ENCODE results near the gene RDX.
"Not testable (repeated sequence)": the region's sequence is repeated elsewhere in the genome, so short reads cannot be mapped to it uniquely, and the experiment has no call there.

Gene RDX

DNA sequence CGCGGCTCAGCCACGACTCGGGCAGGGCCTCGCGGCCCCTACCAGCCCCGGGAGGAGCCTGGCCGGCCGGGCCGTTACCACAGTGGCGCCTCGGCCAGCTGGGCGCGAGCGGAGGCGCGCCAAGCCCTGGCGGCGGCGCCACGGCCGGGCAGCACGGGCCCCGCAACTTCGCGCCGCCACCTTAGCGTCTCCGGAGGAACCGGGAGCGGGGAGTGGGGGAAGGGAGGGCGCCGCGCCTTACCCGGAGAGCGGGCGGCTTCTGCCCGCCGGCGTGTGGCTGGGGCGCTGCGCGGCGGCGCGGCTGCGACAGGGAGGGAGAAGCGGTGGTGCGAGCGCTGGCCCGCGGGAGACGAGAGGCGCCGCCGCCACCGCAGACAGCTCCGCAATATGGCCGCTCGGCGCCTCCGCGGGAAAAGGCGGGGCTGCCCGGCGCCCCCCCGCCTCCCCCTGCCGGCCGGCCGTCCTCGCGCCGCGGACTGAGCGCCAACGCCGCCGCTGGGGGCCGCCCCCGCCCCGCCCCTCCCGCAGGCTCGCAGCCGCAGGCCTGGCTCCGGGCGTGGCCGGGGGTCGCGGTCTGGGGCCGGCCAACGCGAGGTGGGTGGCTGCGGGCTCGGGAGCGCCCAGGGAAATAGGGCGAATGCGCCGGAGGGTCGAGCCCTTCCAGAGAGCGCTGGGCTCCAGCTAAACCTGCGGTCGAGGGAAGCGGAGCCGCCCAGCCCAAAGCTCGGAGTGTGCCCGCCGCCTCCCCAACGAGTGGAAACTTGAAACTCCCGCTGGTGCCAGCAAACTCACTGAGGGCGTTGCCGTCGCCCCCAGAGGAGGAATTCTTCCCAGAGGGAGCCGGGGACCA lies at the start of gene RDX:
Gene RDX, minus strand, starts transcription at position 389 of the 850 bp plus-strand sequence. CDS start 16,922 bp downstream, outside the sequence.
- peak; percentile 82 to 96 (median 92) for DNase-seq

GRCh38 chr11:110345743-110346142 lies 49.3 kb upstream of the RDX start:
- peak in 2 of 3 donors; percentile 45 to 53 for DNase-seq

GRCh38 chr11:110340436-110340835 lies 44.0 kb upstream of the RDX start:
- peak; percentile 15 to 36 (median 30) for DNase-seq

GRCh38 chr11:110339456-110340250 lies 43.2 kb upstream of the RDX start:
- peak in 2 of 3 donors; percentile 20 to 40 for DNase-seq

DNA sequence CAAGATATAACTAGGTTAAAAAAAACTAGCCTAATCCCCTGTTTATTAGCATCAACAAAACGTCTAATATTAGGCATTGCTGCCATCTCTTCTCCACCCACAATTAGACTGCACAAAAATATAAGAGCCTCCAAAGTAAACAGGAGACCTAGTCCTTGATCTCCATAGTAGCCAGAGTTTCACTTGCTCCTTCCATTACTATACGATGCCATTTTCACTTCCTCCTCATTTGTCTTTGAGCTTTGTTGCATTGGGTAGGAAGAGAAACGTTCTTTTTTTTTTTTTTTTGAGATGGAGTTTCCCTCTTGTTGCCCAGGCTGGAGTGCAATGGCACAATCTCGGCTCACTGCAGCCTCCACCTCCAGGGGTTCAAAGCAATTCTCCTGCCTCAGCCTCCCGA lies 42.3 kb upstream of the RDX start:
- DNase-seq: peak; percentile 52 to 81 (median 74)

GRCh38 chr11:110337570-110338193 lies 41.3 kb upstream of the RDX start:
- DNase-seq: peak; percentile 30 to 64 (median 54)

DNA sequence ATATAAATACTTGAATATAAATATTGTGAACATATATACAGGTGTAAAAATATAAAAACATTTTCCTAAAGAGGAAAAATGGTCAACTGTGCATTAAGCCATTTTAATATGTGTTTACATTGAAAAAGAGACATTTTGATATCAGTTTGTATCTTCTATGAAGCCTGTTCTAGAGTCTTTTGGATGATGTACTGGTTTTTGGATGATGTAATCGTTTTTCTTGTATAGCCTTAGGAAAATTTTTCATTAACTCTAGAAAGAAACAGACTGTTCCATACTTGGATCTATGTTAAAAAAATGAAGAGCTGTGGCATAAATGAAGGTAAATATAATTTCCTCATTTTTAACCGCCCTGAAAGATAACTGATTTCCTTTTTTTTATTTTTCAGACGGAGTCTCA lies 39.6 kb upstream of the RDX start:
- DNase-seq: no peak

- no peak for DNase-seq
Measured at GRCh38 chr11:110335358-110335757, 38.9 kb upstream of the RDX start.

GRCh38 chr11:110331626-110332025 lies 35.2 kb upstream of the RDX start:
- no peak for DNase-seq

- no peak for DNase-seq
Measured at GRCh38 chr11:110329445-110329844, 33.0 kb upstream of the RDX start.

GRCh38 chr11:110327508-110327907 lies 31.1 kb upstream of the RDX start:
- DNase-seq: no peak

GRCh38 chr11:110323786-110324185 lies 27.4 kb upstream of the RDX start:
- no peak for DNase-seq

DNA sequence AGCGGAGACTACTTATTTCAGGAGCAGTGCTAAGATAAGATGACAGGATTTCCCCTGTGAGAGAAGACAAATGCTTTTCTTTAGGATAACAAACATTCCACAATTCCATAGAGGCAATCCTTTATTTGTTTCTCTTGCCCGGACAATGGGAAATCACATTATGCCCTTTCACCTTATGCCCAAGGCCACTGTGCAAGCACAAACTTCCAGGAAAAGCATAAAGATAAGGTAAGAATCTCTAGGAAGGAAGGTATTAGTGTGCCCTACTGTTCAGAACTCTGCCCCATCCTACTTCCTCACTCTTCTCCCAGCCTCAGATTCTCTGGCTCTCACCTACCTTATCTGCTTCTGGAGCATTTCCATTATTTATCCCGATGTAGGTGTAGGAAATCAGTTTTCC lies 23.1 kb upstream of the RDX start:
- no peak for DNase-seq

- DNase-seq: peak; percentile 64 to 67 (median 66)
Measured at GRCh38 chr11:110318638-110319404, 22.4 kb upstream of the RDX start.

GRCh38 chr11:110317516-110317932 lies 21.1 kb upstream of the RDX start:
- peak; percentile 55 to 91 (median 88) for DNase-seq

DNA sequence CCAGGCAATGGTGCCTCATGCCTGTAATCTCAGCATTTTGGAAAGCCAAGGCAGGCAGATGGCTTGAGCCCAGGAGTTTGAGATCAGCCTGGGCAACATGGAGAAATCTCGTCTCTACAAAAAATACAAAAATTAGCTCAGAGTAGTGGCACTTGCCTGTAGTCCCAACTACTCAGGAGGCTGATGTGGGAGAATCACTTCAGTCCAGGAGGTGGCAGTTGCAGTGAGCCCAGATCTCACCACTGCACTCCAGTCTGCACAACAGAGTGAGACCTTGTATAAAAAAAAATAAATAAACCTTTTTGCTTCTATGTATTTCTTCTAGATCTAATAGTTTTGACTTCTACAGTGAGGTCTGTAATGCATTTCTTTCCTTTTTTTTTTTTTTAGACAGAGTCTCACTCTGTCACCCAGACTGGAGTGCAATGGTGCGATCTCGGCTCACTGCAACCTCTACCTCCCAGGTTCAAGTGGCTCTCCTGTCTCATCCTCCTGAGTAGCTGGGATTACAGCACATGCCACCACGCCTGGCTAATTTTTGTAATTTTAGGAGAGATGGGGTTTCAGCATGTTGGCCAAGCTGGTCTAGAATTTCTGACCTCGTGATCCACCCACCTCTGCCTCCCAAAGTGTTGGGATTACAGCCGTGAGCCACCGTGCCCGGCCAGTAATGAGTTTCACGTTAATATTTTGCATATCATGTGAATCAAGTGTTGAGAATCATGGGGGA lies 18.1 kb upstream of the RDX start:
- no peak for DNase-seq

DNA sequence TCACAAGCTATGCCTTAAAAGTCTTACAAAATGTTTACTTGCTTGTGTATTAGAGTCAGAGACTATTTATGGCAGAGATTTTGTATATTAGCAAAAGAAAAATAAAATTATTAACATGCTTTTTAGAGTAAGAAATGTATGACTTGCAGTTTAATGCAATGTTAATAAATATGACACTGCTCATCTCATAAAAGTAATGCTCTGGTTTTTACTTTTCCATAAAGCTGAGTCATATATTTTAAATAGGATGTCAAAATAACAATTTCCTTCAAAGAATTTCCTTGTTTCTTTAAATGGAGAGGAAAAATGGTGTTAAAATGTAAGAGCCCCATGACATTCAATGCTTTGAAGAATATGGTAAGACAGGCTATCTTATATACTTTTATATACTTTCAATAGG lies 16.3 kb upstream of the RDX start:
- DNase-seq: peak in 1 of 3 donors; percentile 39

DNA sequence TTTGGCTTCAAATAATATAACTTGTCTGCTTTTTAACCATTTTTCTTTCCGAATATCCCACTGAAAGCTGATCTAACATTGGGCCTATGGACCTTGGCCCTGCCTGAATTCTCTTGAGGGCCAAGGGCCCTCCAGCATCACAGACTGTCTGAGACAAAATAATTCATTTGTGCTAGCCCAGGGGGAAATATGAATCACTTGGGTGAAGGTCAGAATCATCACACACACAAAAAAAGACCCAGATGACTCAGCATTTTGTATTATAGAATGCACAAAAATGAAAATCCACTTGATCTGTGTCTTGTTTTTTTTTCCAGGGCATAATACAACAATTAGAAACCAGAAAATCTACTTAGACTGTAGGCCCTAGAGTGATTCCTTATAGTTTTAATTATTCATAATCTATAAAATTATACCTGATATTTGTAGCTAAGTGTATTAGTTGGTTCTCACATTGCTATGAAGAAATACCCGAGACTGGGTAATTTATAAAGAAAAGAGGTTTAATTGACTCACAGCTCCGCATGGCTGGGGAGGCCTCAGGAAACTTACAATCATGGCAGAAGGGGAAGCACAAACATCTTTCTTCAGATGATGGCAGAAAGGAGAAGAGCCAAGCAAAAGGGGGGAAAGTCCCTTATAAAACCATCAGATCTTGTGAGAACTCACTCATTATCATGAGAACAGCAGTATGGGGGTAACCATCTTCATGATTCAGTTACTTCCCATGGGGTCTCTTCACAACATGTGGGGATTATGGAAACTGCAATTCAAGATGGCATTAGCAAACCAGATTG lies 15.6 kb upstream of the RDX start:
- DNase-seq: peak; percentile 77 to 90 (median 83)

DNA sequence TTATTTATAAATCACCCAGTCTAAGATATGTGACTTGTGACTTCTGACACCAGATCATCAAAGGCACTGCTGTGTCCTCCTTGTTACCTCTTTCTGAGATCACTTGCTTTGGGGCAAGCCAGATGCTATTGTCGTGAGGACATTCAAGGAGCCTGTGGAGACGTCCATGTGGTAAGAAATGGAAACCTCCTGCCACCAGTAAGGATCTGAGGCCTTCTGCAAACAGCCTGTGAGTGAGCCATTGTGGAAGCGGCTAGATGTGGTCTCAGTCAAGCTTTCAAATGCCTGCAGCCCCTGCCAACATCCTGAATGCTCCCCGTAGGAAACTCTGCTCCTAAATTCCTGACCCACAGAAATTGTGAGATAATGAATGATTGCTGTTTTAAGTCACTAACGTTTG lies 11.7 kb upstream of the RDX start:
- no peak for DNase-seq

DNA sequence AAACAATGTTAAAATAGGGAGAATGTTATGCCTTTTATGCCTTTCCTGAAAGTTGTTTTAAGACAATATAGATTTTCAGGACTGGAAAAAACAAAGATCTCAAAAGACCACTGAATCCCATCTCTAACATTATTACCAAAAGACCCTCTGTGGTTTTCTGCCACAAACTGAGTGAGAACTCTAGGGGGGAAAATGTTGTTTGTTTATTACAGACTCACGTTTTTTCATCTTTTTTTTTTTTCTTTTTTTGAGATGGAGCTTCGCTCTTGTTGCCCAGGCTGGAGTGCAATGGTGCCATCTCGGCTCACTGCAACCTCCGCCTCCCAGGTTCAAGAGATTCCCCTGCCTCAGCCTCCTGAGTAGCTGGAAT lies 9.6 kb upstream of the RDX start:
- DNase-seq: not testable (repeated sequence)
